AML-193 (cell line): ENCODE results near the gene EPHA6.
"Not testable (repeated sequence)": the region's sequence is repeated elsewhere in the genome, so short reads cannot be mapped to it uniquely, and the experiment has no call there.

Source experiments
- DNase-seq, 2 experiments: peaks; one replicate each; lab custom pipeline; 2025; lab: John Stamatoyannopoulos, UW

Gene EPHA6

GRCh38 chr3:97464035-97464434 is 649.6 kb downstream of the EPHA6 start:
- no peak for DNase-seq

GRCh38 chr3:97470481-97470880 is 656.1 kb downstream of the EPHA6 start:
- DNase-seq = no peak

- DNase-seq = no peak
These were observed 665.3 kb downstream of the EPHA6 start for GRCh38 chr3:97479740-97480139.

- DNase-seq = not testable (repeated sequence)
These were observed 666.4 kb downstream of the EPHA6 start for GRCh38 chr3:97480696-97481289.

GRCh38 chr3:97481416-97481815 is 667.0 kb downstream of the EPHA6 start:
- no peak for DNase-seq

GRCh38 chr3:97485206-97485605 is 670.8 kb downstream of the EPHA6 start:
- no peak for DNase-seq

GRCh38 chr3:97487587-97487986 is 673.2 kb downstream of the EPHA6 start:
- no peak for DNase-seq

GRCh38 chr3:97488741-97489140 is 674.3 kb downstream of the EPHA6 start:
- no peak for DNase-seq

GRCh38 chr3:97495896-97496295 is 681.5 kb downstream of the EPHA6 start:
- no peak for DNase-seq

GRCh38 chr3:97497138-97497537 is 682.7 kb downstream of the EPHA6 start:
- no peak for DNase-seq

GRCh38 chr3:97504463-97504862 is 690.1 kb downstream of the EPHA6 start:
- no peak for DNase-seq

GRCh38 chr3:97510795-97511194 is 696.4 kb downstream of the EPHA6 start:
- DNase-seq = no peak

GRCh38 chr3:97515076-97515475 is 700.7 kb downstream of the EPHA6 start:
- no peak for DNase-seq

- DNase-seq = no peak
These were observed 716.3 kb downstream of the EPHA6 start for GRCh38 chr3:97530691-97531090.

- DNase-seq = not testable (repeated sequence)
These were observed 733.2 kb downstream of the EPHA6 start for GRCh38 chr3:97547573-97547972.

- no peak for DNase-seq
These were observed 736.0 kb downstream of the EPHA6 start for GRCh38 chr3:97550408-97550807.

GRCh38 chr3:97552186-97552585 is 737.8 kb downstream of the EPHA6 start:
- DNase-seq = no peak

GRCh38 chr3:97575742-97576141 is 761.3 kb downstream of the EPHA6 start:
- DNase-seq = no peak

GRCh38 chr3:97576221-97576620 is 761.8 kb downstream of the EPHA6 start:
- DNase-seq = no peak

- DNase-seq = no peak
These were observed 765.0 kb downstream of the EPHA6 start for GRCh38 chr3:97579365-97579764.

GRCh38 chr3:97610626-97611025 is 796.2 kb downstream of the EPHA6 start:
- no peak for DNase-seq

- no peak for DNase-seq
These were observed 798.2 kb downstream of the EPHA6 start for GRCh38 chr3:97612632-97613031.

GRCh38 chr3:97613139-97613538 is 798.7 kb downstream of the EPHA6 start:
- DNase-seq = no peak

- DNase-seq = not testable (repeated sequence)
These were observed 806.1 kb downstream of the EPHA6 start for GRCh38 chr3:97620514-97620913.

GRCh38 chr3:97636465-97636864 is 822.1 kb downstream of the EPHA6 start:
- DNase-seq = no peak
